Calu3 (cell line): ENCODE data around the gene MIEF2. TPM values are rescaled to one million over a fixed set of nuclear protein-coding genes. Genes with fewer than 3 reads are reported as not detected.

Experiments
- BruUV-seq: library from RNA; stranded (reverse); fragments of 400-500 nt; replicated peaks from 2 replicates; lab custom pipeline; 2021; lab: Mats Ljungman, UMichigan
- CTCF ChIA-PET: fragments of 300-600 bp; sonication (Branson Sonifier 250); formaldehyde crosslinking; loops from one replicate; lab custom pipeline; 2022; ENCODE audit warnings: antibody characterized with exemption; lab: Charles Lee
- DNase-seq: peaks from one replicate; pipeline ENCODE4 v3.0.0; 2022
- H3K27ac Mint-ChIP-seq: one replicate; pipeline ENCODE4 v1.8.0; 2022; ENCODE audit warnings: mixed read lengths; ENCODE audit not compliant: unreplicated experiment
- H3K27me3 Mint-ChIP-seq: one replicate; pipeline ENCODE4 v1.8.0; 2022; ENCODE audit warnings: mixed read lengths; ENCODE audit not compliant: unreplicated experiment
- H3K36me3 Mint-ChIP-seq: one replicate; pipeline ENCODE4 v1.8.0; 2022; ENCODE audit warnings: mild to moderate bottlenecking, moderate library complexity, mixed read lengths; ENCODE audit not compliant: insufficient read depth, unreplicated experiment
- H3K4me1 Mint-ChIP-seq: one replicate; pipeline ENCODE4 v1.8.0; 2022; ENCODE audit warnings: mild to moderate bottlenecking, low read depth, mixed read lengths; ENCODE audit not compliant: unreplicated experiment
- H3K4me3 Mint-ChIP-seq: one replicate; pipeline ENCODE4 v1.8.0; 2022; ENCODE audit warnings: mild to moderate bottlenecking, low read depth, moderate library complexity, mixed read lengths; ENCODE audit not compliant: unreplicated experiment
- H3K9me3 Mint-ChIP-seq: one replicate; pipeline ENCODE4 v1.8.0; 2022; ENCODE audit warnings: low read depth, mixed read lengths; ENCODE audit not compliant: unreplicated experiment
- CTCF ChIP-seq: fragments of 200-600 bp; IDR thresholded peaks from one replicate; pipeline ENCODE4 v1.8.0; 2022; ENCODE audit warnings: antibody characterized with exemption; ENCODE audit not compliant: unreplicated experiment
- intact Hi-C: fragments of 100-400 bp; cut with micrococcal nuclease; formaldehyde crosslinking; loops from one replicate; pipeline ENCODE4 v1.10.0; 2022; ENCODE audit not compliant: unreplicated experiment
- total RNA-seq: library from RNA; stranded (reverse); gene quantifications from 2 replicates; pipeline ENCODE4 v1.2.3, GENCODE V29; 2022

MIEF2 gene
- total RNA-seq, 1 experiment from 2014 or later = 13.3 TPM

- intact Hi-C loops = no loop called here
- Mint-ChIP-seq H3K27ac (no peak overlapping the region), H3K4me3 (no peak overlapping the region), H3K4me1 (peaks cover 8% of the 10 kb centered on the region), H3K36me3 (peaks cover 5% of the 10 kb centered on the region), H3K27me3 (no peaks in the 10 kb centered on the region), H3K9me3 (no peaks in the 10 kb centered on the region)
- BruUV-seq = no TSS peak
- TF ChIP-seq CTCF = no peak
- CTCF ChIA-PET = no interaction called here
- DNase-seq = no peak
These were observed 26.5 kb upstream of the MIEF2 start for GRCh38 chr17:18233803-18234518.

- TF ChIP-seq CTCF = no peak
- no peaks in the 10 kb centered on the region for H3K9me3 Mint-ChIP-seq
- no peak overlapping the region for H3K4me3 Mint-ChIP-seq
- intact Hi-C loops = no loop called here
- peaks cover 5% of the 10 kb centered on the region for H3K36me3 Mint-ChIP-seq
- no TSS peak for BruUV-seq
- H3K27me3 Mint-ChIP-seq = no peaks in the 10 kb centered on the region
- DNase-seq = no peak
- peaks cover 8% of the 10 kb centered on the region for H3K4me1 Mint-ChIP-seq
- H3K27ac Mint-ChIP-seq = no peak overlapping the region
- CTCF ChIA-PET = no interaction called here
These were observed 25.5 kb upstream of the MIEF2 start for GRCh38 chr17:18234853-18235380.

GRCh38 chr17:18235743-18236256, 24.7 kb upstream of the MIEF2 start:
- Mint-ChIP-seq H3K4me1 (peaks cover 8% of the 10 kb centered on the region), H3K4me3 (no peak overlapping the region), H3K27me3 (no peaks in the 10 kb centered on the region), H3K9me3 (no peaks in the 10 kb centered on the region), H3K36me3 (peaks cover 5% of the 10 kb centered on the region), H3K27ac (peak overlapping the region; percentile 56)
- BruUV-seq = no TSS peak
- intact Hi-C loops = no loop called here
- CTCF ChIA-PET = no interaction called here
- TF ChIP-seq CTCF = no peak
- DNase-seq = peak; percentile 24

GRCh38 chr17:18236494-18236893, 24.0 kb upstream of the MIEF2 start:
- no peaks in the 10 kb centered on the region for H3K27me3 Mint-ChIP-seq
- no peaks in the 10 kb centered on the region for H3K9me3 Mint-ChIP-seq
- no peak overlapping the region for H3K4me3 Mint-ChIP-seq
- H3K27ac Mint-ChIP-seq = peak overlapping the region; percentile 56
- no peak for DNase-seq
- H3K4me1 Mint-ChIP-seq = peaks cover 8% of the 10 kb centered on the region
- CTCF ChIA-PET = no interaction called here
- BruUV-seq = no TSS peak
- no peak for TF ChIP-seq CTCF
- intact Hi-C loops = no loop called here
- H3K36me3 Mint-ChIP-seq = peaks cover 5% of the 10 kb centered on the region
